GM06990 (cell line): ENCODE measurements around the gene CCDC85C.

Experiments
- DNase-seq: peaks from one replicate; pipeline ENCODE4 v3.0.0-alpha.2; 2011; ENCODE audit not compliant: insufficient read length; ENCODE audit errors: extremely low read depth
- H3K27me3 ChIP-seq: replicated peaks from 2 replicates; pipeline ENCODE4 v1.6.0; 2011; ENCODE audit warnings: low read length; ENCODE audit not compliant: control insufficient read depth, insufficient read depth
- H3K36me3 ChIP-seq: 2 replicates; pipeline ENCODE4 v1.5.1; 2011; ENCODE audit warnings: low read length; ENCODE audit not compliant: control insufficient read depth, insufficient read depth
- H3K4me3 ChIP-seq: replicated peaks from 2 replicates; pipeline ENCODE4 v1.5.1; 2011; ENCODE audit warnings: low read depth, mild to moderate bottlenecking, control low read depth, low read length
- CTCF ChIP-seq: IDR thresholded peaks from 2 replicates; pipeline ENCODE4 v1.5.1; 2011; ENCODE audit warnings: low read length, control low read depth, mild to moderate bottlenecking, inconsistent platforms; ENCODE audit not compliant: insufficient read depth, poor library complexity, severe bottlenecking

The CCDC85C gene

GRCh38 chr14:99627510-99628381 lies 23.7 kb upstream of the CCDC85C start:
- no peak for TF ChIP-seq CTCF
- H3K36me3 ChIP-seq = no peaks in the 10 kb centered on the region
- no peak overlapping the region for H3K4me3 ChIP-seq
- DNase-seq = no peak
- H3K27me3 ChIP-seq = no peaks in the 10 kb centered on the region; the same call in 1 of the 2 replicates

GRCh38 chr14:99627100-99627499 lies 23.1 kb upstream of the CCDC85C start:
- Histone ChIP-seq H3K27me3 (no peaks in the 10 kb centered on the region; the same call in 1 of the 2 replicates), H3K36me3 (no peaks in the 10 kb centered on the region), H3K4me3 (no peak overlapping the region)
- DNase-seq = no peak
- TF ChIP-seq CTCF = no peak

- Histone ChIP-seq H3K4me3 (no peak overlapping the region), H3K27me3 (no peaks in the 10 kb centered on the region), H3K36me3 (no peaks in the 10 kb centered on the region)
- DNase-seq = no peak
- TF ChIP-seq CTCF = no peak
These were observed 22.1 kb upstream of the CCDC85C start for GRCh38 chr14:99626041-99626648.

GRCh38 chr14:99625476-99625875 lies 21.5 kb upstream of the CCDC85C start:
- H3K4me3 ChIP-seq = no peak overlapping the region
- DNase-seq = no peak
- no peaks in the 10 kb centered on the region for H3K27me3 ChIP-seq
- no peak for TF ChIP-seq CTCF
- H3K36me3 ChIP-seq = no peaks in the 10 kb centered on the region

- Histone ChIP-seq H3K27me3 (no peaks in the 10 kb centered on the region), H3K4me3 (no peak overlapping the region), H3K36me3 (no peaks in the 10 kb centered on the region)
- DNase-seq = no peak
- no peak for TF ChIP-seq CTCF
These were observed 21.0 kb upstream of the CCDC85C start for GRCh38 chr14:99624971-99625370.
